ENCODE results near the gene BTG4. TPM values are rescaled to one million over a fixed set of nuclear protein-coding genes. Genes with fewer than 3 reads are reported as not detected.

The BTG4 gene
- total and polyA plus RNA-seq, 2 donors (not counting 3 experiments of a cell fraction or from before 2014, with no cell fraction given), result not detected

DNA sequence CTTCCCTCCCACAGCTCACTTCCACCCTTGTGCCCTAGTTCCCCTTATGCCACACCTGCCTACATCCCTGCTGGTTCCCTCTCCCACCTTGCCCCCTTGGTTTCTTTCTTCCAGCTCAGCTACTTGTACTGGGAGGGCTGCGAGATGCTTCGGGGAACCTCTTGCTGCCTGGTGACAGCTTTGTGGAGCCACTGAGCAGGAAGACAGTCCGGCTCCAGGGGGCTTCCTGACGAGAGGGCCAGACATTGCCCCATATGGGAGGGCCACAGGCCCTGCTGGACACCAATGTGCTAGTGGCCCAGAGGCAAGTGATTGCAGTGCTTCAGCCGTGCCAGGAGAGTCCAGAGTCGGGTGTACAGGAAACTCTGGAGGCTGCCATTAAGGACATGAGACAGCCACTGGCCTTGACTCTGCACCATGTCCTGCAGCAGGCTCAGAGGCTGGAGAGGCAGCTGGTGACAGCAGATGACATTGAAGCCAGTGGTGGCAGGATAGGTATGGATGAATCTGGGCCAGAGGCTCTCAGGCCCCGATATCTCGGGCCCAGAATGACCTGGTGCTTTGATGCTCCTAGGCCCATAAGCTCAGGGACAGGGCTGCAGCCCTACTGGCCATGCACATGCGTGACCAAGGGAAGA, 54.3 kb downstream of the BTG4 start:
- no peaks in the 10 kb centered on the region for H3K4me1 ChIP-seq (ENCODE audit: control insufficient read depth, extremely low read depth, insufficient read depth, low read length)
- dilution Hi-C loops (cut with MboI; ENCODE audit: extremely low pct_ligation_motif_present, low sequenced_read_pairs), result no loop called here
- H3K4me3 ChIP-seq (replicated peaks in 1 of 3; ENCODE audit: insufficient read depth in 1 of 3, low read depth in 1 of 3, low read length in 3 of 3), result no peak overlapping the region
- H4K20me1 ChIP-seq (replicated peaks; ENCODE audit: control insufficient read depth, extremely low read depth, insufficient read depth, low read length), result no peaks in the 10 kb centered on the region
- CTCF ChIA-PET, result no interaction called here
- no peaks in the 10 kb centered on the region for H3K9me1 ChIP-seq (replicated peaks; ENCODE audit: control insufficient read depth, extremely low read depth, insufficient read depth, low read length)
- H3K79me2 ChIP-seq (ENCODE audit: control insufficient read depth, insufficient read depth, low read length), result no peaks in the 10 kb centered on the region
- no peaks in the 10 kb centered on the region for H3K27me3 ChIP-seq (ENCODE audit: control insufficient read depth in 2 of 2, insufficient read depth in 2 of 2, low read length in 2 of 2)
- H2AFZ ChIP-seq (ENCODE audit: low read depth, low read length), result no peak overlapping the region
- FAIRE-seq (no peak), DNase-seq (ENCODE audit: low read depth, low spot score) (no peak)
- H3K4me2 ChIP-seq (ENCODE audit: insufficient read depth, low read length), result no peak overlapping the region
- no peak overlapping the region for H3K27ac ChIP-seq (ENCODE audit: insufficient read depth, low read depth, low read length)
- H3K9ac ChIP-seq (replicated peaks; ENCODE audit: extremely low read depth, insufficient read depth, low read length), result no peak overlapping the region
- POLR2A ChIA-PET, result interaction anchor here (0.6 kb wide), 1 partner anchor 145 kb away, joined by 5 read pairs; the partner anchor contains the start of gene SIK2
- H3K9me3 ChIP-seq (replicated peaks; ENCODE audit: control insufficient read depth, insufficient read depth, low read length), result no peaks in the 10 kb centered on the region
- no peaks in the 10 kb centered on the region for H3K36me3 ChIP-seq (ENCODE audit: control insufficient read depth in 2 of 2, extremely low read depth in 1 of 2, insufficient read depth in 2 of 2, low read length in 2 of 2)
- intact Hi-C loops (cut with micrococcal nuclease), result no loop called here
- no TSS peak for BruUV-seq (replicated peaks)
- no peak for TF ChIP-seq MYC (IDR thresholded peaks at IDR 0.05; ENCODE audit: low read depth, low read length)
- TF ChIP-seq, protein P1, sequence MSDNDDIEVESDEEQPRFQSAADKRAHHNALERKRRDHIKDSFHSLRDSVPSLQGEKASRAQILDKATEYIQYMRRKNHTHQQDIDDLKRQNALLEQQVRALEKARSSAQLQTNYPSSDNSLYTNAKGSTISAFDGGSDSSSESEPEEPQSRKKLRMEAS (IDR thresholded peaks at IDR 0.05; ENCODE audit: insufficient read depth, insufficient read length), result no peak
- no peak for TF ChIP-seq POLR2A (IDR thresholded peaks at IDR 0.05; ENCODE audit: low read depth, low read length)
- no peak for TF ChIP-seq FOS (IDR thresholded peaks at IDR 0.05; ENCODE audit: borderline replicate concordance, insufficient read depth, low read length)
- no peak for TF ChIP-seq JUN (IDR thresholded peaks at IDR 0.05; ENCODE audit: borderline replicate concordance, insufficient read depth, insufficient read length, low read depth)
- TF ChIP-seq CTCF (IDR thresholded peaks at IDR 0.05; ENCODE audit: extremely low read depth in 1 of 2, insufficient read depth in 1 of 2, low read depth in 1 of 2, low read length in 2 of 2), result no peak
- no peak for TF ChIP-seq POLR2AphosphoS5 (IDR thresholded peaks at IDR 0.05; ENCODE audit: insufficient read depth, low read depth, low read length)
